Glomerular endothelial cell (primary cell): ENCODE results near the gene CYP4B1. TPM values are rescaled to one million over a fixed set of nuclear protein-coding genes. Genes with fewer than 3 reads are reported as not detected.

Experiments
- DNase-seq: peaks from one replicate; pipeline ENCODE4 v3.0.0-alpha.2; 2011; ENCODE audit warnings: low read depth, low spot score; ENCODE audit errors: extremely low read depth
- total RNA-seq: library from RNA; depleted of rRNA; stranded (reverse); fragments of >200 nt; gene quantifications from 2 replicates; pipeline ENCODE4 v1.2.3, GENCODE V29; 2015

Gene CYP4B1
- total RNA-seq, 1 donor from 2014 or later, result not detected

GRCh38 chr1:46790446-46791101 lies 8.3 kb upstream of the CYP4B1 start:
- no peak for DNase-seq

GRCh38 chr1:46793126-46793525 lies 5.7 kb upstream of the CYP4B1 start:
- DNase-seq, result no peak

- no peak for DNase-seq
These were observed 963 bp upstream of the CYP4B1 start for GRCh38 chr1:46797696-46798470.

- DNase-seq, result no peak
These were observed 1.9 kb downstream of the CYP4B1 start for GRCh38 chr1:46800742-46801141.

GRCh38 chr1:46801323-46802055 lies 2.6 kb downstream of the CYP4B1 start:
- no peak for DNase-seq

GRCh38 chr1:46802081-46802480 lies 3.2 kb downstream of the CYP4B1 start:
- no peak for DNase-seq

GRCh38 chr1:46802901-46803574 lies 4.2 kb downstream of the CYP4B1 start:
- DNase-seq, result no peak

GRCh38 chr1:46804027-46804889 lies 5.4 kb downstream of the CYP4B1 start:
- DNase-seq, result no peak

GRCh38 chr1:46804926-46805325 lies 6.1 kb downstream of the CYP4B1 start:
- no peak for DNase-seq

GRCh38 chr1:46805755-46806154 lies 6.9 kb downstream of the CYP4B1 start:
- no peak for DNase-seq

- no peak for DNase-seq
These were observed 7.6 kb downstream of the CYP4B1 start for GRCh38 chr1:46806196-46807020.

- no peak for DNase-seq
These were observed 8.5 kb downstream of the CYP4B1 start for GRCh38 chr1:46807046-46807972.

GRCh38 chr1:46809071-46809470 lies 10.2 kb downstream of the CYP4B1 start:
- DNase-seq, result no peak

- DNase-seq, result no peak
These were observed 11.1 kb downstream of the CYP4B1 start for GRCh38 chr1:46809904-46810303.

GRCh38 chr1:46810596-46810995 lies 11.8 kb downstream of the CYP4B1 start:
- no peak for DNase-seq

- DNase-seq, result no peak
These were observed 12.2 kb downstream of the CYP4B1 start for GRCh38 chr1:46811053-46811452.

- no peak for DNase-seq
These were observed 13.5 kb downstream of the CYP4B1 start for GRCh38 chr1:46812065-46812963.
